ENCODE results near the gene IL22RA2. TPM values are rescaled to one million over a fixed set of nuclear protein-coding genes. Genes with fewer than 3 reads are reported as not detected.

Gene IL22RA2
- total and polyA plus RNA-seq, 2 of the 13 experiments (the other 11 are each of a cell fraction or from before 2014, with no cell fraction given), result not detected

DNA sequence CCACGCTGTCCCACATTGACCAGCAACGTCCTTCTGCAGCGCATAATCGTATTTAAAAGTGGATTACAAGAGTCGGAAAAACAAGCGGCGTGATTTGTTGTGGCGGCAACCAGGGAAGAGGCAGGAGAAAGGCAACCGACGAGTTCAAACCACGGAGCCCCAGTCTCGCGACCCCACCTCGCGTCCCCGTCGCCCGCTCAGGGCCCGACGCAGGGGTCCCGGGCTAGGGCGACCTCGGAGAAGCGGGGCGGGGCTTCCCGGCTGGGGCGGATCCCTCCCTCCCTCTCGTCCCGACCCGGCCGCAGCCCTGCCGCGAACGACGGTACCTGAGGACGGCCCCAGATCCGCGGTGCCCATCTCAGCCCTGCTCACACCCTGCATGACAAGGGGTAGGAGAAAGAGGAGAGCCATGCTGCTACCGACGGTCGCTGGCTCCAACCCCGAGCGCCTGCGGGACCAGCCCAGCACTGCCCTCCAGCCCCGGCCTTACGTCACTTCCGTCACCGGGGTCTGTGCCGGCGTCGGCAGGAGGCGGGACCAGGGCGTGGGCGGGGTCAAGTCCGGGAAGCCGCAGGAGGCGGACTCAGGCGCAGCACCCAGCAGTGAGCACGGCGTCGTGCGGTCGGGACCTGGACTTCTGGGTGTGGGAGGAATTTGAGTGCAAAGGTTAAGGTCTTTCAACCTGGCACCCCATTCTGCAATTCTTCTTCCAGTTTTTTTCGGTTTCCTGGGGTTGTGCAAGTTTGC is 45.6 kb upstream of the IL22RA2 start, which contains the start of gene IFNGR1 (continued):
- TF ChIP-seq ZNF136 (CRISPR knock-in tag; IDR thresholded peaks at IDR 0.05; ENCODE audit: low read depth), result 0 out of 2 replicates have a peak, but pooled peaks have one; percentile 63
- no peak; the same call in 1 of the 2 replicates for TF ChIP-seq ZNF556 (CRISPR knock-in tag; IDR thresholded peaks at IDR 0.05; ENCODE audit: borderline replicate concordance)
- TF ChIP-seq U2AF1 (optimal IDR thresholded peaks at IDR 0.05; ENCODE audit: low read depth, low read length), result peak; percentile 83
- TF ChIP-seq ZNF780A (CRISPR knock-in tag; IDR thresholded peaks at IDR 0.05), result 0 out of 2 replicates have a peak, but pooled peaks have one; percentile 73
- peak; percentile 86 for TF ChIP-seq GATAD2A (CRISPR knock-in tag; IDR thresholded peaks at IDR 0.05)
- peak in 1 of 2 experiments; percentile 94; a peak in 2 of 4 replicates for TF ChIP-seq KLF16 (CRISPR knock-in tag; IDR thresholded peaks at IDR 0.05)
- TF ChIP-seq SRY (CRISPR knock-in tag; IDR thresholded peaks at IDR 0.05), result peak; percentile 88
- no peak for TF ChIP-seq ZNF775 (CRISPR knock-in tag; IDR thresholded peaks at IDR 0.05; ENCODE audit: borderline replicate concordance)
- TF ChIP-seq PITX1 (CRISPR knock-in tag; IDR thresholded peaks at IDR 0.05), result peak; percentile 21; the same call in 1 of the 2 replicates
- TF ChIP-seq FOXK2 (IDR thresholded peaks at IDR 0.05), result no peak
- TF ChIP-seq ZNF292 (CRISPR knock-in tag; IDR thresholded peaks at IDR 0.05; ENCODE audit: borderline replicate concordance, low read depth), result no peak; the same call in 1 of the 2 replicates
- TF ChIP-seq, protein P1, sequence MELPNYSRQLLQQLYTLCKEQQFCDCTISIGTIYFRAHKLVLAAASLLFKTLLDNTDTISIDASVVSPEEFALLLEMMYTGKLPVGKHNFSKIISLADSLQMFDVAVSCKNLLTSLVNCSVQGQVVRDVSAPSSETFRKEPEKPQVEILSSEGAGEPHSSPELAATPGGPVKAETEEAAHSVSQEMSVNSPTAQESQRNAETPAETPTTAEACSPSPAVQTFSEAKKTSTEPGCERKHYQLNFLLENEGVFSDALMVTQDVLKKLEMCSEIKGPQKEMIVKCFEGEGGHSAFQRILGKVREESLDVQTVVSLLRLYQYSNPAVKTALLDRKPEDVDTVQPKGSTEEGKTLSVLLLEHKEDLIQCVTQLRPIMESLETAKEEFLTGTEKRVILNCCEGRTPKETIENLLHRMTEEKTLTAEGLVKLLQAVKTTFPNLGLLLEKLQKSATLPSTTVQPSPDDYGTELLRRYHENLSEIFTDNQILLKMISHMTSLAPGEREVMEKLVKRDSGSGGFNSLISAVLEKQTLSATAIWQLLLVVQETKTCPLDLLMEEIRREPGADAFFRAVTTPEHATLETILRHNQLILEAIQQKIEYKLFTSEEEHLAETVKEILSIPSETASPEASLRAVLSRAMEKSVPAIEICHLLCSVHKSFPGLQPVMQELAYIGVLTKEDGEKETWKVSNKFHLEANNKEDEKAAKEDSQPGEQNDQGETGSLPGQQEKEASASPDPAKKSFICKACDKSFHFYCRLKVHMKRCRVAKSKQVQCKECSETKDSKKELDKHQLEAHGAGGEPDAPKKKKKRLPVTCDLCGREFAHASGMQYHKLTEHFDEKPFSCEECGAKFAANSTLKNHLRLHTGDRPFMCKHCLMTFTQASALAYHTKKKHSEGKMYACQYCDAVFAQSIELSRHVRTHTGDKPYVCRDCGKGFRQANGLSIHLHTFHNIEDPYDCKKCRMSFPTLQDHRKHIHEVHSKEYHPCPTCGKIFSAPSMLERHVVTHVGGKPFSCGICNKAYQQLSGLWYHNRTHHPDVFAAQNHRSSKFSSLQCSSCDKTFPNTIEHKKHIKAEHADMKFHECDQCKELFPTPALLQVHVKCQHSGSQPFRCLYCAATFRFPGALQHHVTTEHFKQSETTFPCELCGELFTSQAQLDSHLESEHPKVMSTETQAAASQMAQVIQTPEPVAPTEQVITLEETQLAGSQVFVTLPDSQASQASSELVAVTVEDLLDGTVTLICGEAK (IDR thresholded peaks at IDR 0.05), result no peak; the same call in 1 of the 2 replicates
- TF ChIP-seq, protein P1 (CRISPR knock-in tag; IDR thresholded peaks at IDR 0.05), result peak; percentile 73; the same call in 1 of the 2 replicates
- 0 out of 2 replicates have a peak, but pooled peaks have one; percentile 62 for TF ChIP-seq ZNF326 (CRISPR knock-in tag; IDR thresholded peaks at IDR 0.05; ENCODE audit: borderline replicate concordance)
- TF ChIP-seq, protein P2, sequence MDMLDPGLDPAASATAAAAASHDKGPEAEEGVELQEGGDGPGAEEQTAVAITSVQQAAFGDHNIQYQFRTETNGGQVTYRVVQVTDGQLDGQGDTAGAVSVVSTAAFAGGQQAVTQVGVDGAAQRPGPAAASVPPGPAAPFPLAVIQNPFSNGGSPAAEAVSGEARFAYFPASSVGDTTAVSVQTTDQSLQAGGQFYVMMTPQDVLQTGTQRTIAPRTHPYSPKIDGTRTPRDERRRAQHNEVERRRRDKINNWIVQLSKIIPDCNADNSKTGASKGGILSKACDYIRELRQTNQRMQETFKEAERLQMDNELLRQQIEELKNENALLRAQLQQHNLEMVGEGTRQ (IDR thresholded peaks at IDR 0.05; ENCODE audit: low read depth, low read length), result no peak
- TF ChIP-seq, protein P2 (CRISPR knock-in tag; IDR thresholded peaks at IDR 0.05; ENCODE audit: borderline replicate concordance), result no peak
- no peak for TF ChIP-seq SMARCE1 (IDR thresholded peaks at IDR 0.05; ENCODE audit: borderline replicate concordance)
- peak; percentile 88 for TF ChIP-seq HIVEP1 (CRISPR knock-in tag; IDR thresholded peaks at IDR 0.05)

Data from HepG2 (cell line).